ENCODE data around the gene ILDR1.
"Not testable (repeated sequence)": the region's sequence is repeated elsewhere in the genome, so short reads cannot be mapped to it uniquely, and the experiment has no call there.

ILDR1 gene

DNA sequence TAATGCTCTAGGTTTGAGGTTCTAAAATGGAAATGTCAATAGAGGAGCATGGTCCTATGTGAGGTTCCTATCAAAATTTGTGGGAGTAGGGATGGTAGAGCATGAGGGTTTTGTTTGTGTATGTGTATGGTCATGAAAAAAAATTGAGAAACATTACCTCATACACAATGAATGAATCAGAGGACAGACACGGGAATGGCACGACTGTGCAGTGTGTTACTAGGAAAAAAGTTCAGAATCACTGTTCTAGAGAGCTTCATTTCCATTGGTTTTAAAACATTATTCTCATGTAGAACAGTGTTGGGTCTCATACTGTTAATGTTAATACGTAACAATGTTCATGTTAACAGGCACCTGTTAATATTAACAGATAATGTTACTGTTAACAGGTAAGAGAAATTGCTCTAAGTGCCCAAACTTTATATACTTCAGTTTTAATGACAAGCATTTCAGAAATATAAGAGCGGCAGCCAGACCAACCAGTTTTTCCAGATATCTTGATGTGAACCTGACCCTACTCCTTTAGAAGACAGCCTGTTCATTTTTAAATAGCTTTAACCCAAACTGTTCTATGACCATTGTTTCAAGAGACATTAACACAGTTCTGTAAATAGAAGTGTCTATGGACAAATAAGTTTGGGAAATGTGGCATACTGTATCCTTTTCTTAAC is 79.8 kb downstream of the ILDR1 start:
- no peak for DNase-seq

DNA sequence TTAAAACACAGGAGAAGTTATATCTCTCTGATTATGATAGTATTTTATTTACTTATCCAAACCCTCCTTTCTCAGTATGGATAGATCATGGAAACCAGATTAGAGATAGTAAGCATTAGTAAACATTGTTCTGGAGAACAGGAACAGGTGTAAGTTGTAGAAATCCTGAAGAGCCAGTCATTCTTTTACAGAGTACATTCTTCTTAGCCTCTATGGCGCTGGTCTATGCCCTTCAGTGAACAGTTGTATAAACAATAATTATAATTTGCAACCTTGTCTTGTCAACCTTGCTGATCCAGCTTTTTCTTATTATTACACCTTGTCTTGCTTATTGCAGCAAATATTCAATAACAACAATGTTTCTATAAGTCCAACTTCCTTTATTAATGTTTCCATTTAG is 80.5 kb downstream of the ILDR1 start:
- DNase-seq = no peak

DNA sequence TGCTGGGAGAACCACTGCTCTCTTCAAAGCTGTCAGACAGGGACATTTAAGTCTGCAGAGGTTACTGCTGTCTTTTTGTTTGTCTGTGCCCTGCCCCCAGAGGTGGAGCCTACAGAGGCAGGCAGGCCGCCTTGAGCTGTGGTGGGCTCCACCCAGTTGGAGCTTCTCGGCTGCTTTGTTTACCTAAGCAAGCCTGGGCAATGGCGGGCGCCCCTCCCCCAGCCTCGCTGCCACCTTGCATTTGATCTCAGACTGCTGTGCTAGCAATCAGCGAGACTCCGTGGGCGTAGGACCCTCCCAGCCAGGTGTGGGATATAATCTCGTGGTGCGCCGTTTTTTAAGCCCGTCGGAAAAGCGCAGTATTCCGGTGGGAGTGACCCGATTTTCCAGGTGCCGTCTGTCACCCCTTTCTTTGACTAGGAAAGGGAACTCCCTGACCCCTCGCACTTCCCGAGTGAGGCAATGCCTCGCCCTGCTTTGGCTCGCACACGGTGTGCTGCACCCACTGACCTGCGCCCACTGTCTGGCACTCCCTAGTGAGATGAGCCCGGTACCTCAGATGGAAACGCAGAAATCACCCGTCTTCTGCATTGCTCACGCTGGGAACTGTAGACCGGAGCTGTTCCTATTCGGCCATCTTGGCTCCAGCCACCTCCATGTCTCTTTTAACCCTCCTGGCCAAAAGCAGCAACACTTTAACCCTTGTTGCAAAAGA is 83.7 kb downstream of the ILDR1 start:
- DNase-seq = not testable (repeated sequence)

Data from COR-L47 (cell line).